Adrenal gland (tissue), 12 donors: ENCODE data around the gene SPNS3. TPM values are rescaled to one million over a fixed set of nuclear protein-coding genes. Genes with fewer than 3 reads are reported as not detected.

ENCODE experiments used
- DNase-seq, 7 donors: peaks; one replicate each; pipeline ENCODE4 v3.0.0-alpha.2; 2019 to 2020
- H3K27ac ChIP-seq, 5 donors: fragments of 200-600 bp; sonication (generic) in 4 of 5; 1 replicate in 3 of 5; 2 replicates in 2 of 5; pipeline versions ENCODE4 v1.5.1 to v1.8.0; 2016 to 2020; ENCODE audit warnings: mild to moderate bottlenecking in 1 of 5
- H3K27me3 ChIP-seq: fragments of 200-600 bp; 2 replicates; pipeline ENCODE4 v1.8.0; 2021
- H3K36me3 ChIP-seq, 2 donors: fragments of 200-600 bp; replicated peaks in 1 of 2; 1 replicate in 1 of 2; 2 replicates in 1 of 2; pipeline versions ENCODE4 v1.5.1 to v1.8.0; 2018 to 2022
- H3K4me1 ChIP-seq, 2 donors: fragments of 200-600 bp; replicated peaks in 1 of 2; 1 replicate in 1 of 2; 2 replicates in 1 of 2; pipeline versions ENCODE4 v1.5.1 to v1.8.0; 2018 to 2021
- H3K4me3 ChIP-seq, 4 donors: fragments of 200-600 bp; sonication (generic) in 3 of 4; one replicate each; pipeline ENCODE4 v1.5.1; 2016 to 2018
- H3K9me3 ChIP-seq, 3 donors: fragments of 200-600 bp; sonication (generic) in 1 of 3; replicated peaks in 1 of 3; 1 replicate in 2 of 3; 2 replicates in 1 of 3; pipeline versions ENCODE4 v1.5.1 to v1.8.0; 2016 to 2021
- POLR2A ChIP-seq, 2 donors: fragments of 450-650 bp; IDR thresholded peaks; one replicate each; pipeline ENCODE4 v1.6.1; 2017; ENCODE audit warnings: antibody characterized with exemption in 2 of 2, mild to moderate bottlenecking in 2 of 2, moderate library complexity in 1 of 2
- WGBS, 4 donors: extraction: QIAGEN DNeasy Blood & Tissue Kit in 2 of 4; methylation state at CpG; one replicate each; pipeline versions ENCODE4 v1.1.5 to v1.1.7; 2013 to 2017; 5-methylcytosine and 5-hydroxymethylcytosine counted together
- intact Hi-C, 2 donors: fragments of 100-400 bp; cut with DNase I; formaldehyde crosslinking; loops; one replicate each; pipeline versions ENCODE4 v1.14.1 to v1.15.0; 2022 to 2023
- polyA plus RNA-seq, 3 donors: library from polyadenylated mRNA; stranded (reverse); fragments of 200-250 nt in 2 of 3; fragments of 350-450 nt in 1 of 3; fragmentation: Illumina TruSeq in 1 of 3; extraction: RNeasy Lipid Tissue Mini Kit (QIAGEN cat#74804) in 1 of 3; gene quantifications; one replicate each; pipeline ENCODE4 v1.2.3, GENCODE V29; 2013 to 2014
- total RNA-seq, 9 donors: library from RNA; depleted of rRNA in 4 of 9; stranded (reverse); fragments of >200 nt in 4 of 9; fragments of 120-200 nt in 1 of 9; fragmentation: NEBNext Ultra II Directional in 1 of 9; extraction: Animal tissue kit (Norgen Biotek cat#: 25700) in 1 of 9; gene quantifications; one replicate each; pipeline versions ENCODE4 v1.1.0 to v1.2.4, GENCODE V29; 2013 to 2023
- TF ChIP-seq, protein P1 (sequence below), 6 experiments: fragments of 450-650 bp in 4 of 6; fragments of 200-600 bp in 2 of 6; sonication (generic) in 1 of 6; IDR thresholded peaks; 1 replicate in 5 of 6; 2 replicates in 1 of 6; pipeline versions ENCODE4 v1.5.1 to v1.8.0; 2016 to 2021; ENCODE audit warnings: antibody characterized with exemption in 6 of 6, mild to moderate bottlenecking in 2 of 6, moderate library complexity in 1 of 6
- donor health status: healthy with polysubstance abuse.
- donor health status: Bipolar disorder and iron deficiency.
- donor health status: DM: yes; HTN: yes; CAD: no.
- donor health status: DM: no; HTN: no; CAD: no.
- donor health status: DM: no; HTN: no; CAD: no.
- donor health status: DM: yes; HTN: yes; CAD: no.

SPNS3 gene
- total and polyA plus RNA-seq, 12 donors = 0.33 to 10.5 (median 4.3) TPM

DNA sequence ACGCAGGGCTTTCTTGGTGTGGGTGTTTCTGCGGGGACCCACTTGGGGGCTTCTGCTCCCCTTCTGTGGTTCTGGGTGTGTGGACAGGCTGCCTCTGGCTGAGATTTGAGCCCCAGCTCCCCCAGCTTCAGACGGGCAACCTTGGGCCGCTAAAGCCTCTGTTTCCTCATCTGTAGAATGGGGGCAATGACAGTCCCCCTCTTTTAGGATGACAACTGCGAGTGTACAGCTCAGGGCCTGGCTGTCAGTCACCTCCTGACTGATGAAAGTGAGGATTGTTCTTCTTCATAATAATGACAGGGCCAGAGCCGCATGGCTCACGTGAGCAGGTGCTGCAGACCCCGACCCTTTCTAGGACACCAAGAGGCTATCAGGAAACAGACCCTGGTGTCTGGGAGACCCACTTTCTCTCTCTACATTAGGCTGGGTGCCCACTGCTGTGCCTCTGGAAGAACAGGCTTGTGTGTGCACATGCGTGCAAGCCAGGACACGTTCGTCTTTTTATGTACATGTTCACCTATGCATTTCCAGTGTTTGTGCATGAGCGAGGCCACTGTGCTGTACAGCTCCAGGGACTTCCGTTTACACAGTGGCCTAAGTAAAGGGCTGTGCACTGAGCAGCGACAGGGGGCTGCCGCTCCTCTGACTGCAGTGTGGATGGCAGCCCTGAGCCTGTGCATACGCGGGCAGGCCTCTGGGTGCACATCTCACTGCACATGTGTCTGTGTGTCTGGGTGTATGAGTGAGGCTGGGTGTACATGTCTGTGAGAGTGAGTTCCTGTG lies 4.6 kb downstream of the SPNS3 start:
- no peak for DNase-seq
- intact Hi-C loops = no loop called here
- Histone ChIP-seq H3K4me1 (peaks cover 0 to 8% of the 10 kb centered on the region in 2 donors), H3K9me3 (no peaks in the 10 kb centered on the region), H3K4me3 (no peak overlapping the region), H3K27me3 (no peaks in the 10 kb centered on the region), H3K36me3 (no peaks in the 10 kb centered on the region), H3K27ac (no peak overlapping the region)
- 91 to 95% (median 92%) methylated on average over 8 to 17 of the region's 17 CpGs for WGBS, 4 donors
- no peak for TF ChIP-seq POLR2A (IDR thresholded peaks at IDR 0.05)
- TF ChIP-seq, protein P1, sequence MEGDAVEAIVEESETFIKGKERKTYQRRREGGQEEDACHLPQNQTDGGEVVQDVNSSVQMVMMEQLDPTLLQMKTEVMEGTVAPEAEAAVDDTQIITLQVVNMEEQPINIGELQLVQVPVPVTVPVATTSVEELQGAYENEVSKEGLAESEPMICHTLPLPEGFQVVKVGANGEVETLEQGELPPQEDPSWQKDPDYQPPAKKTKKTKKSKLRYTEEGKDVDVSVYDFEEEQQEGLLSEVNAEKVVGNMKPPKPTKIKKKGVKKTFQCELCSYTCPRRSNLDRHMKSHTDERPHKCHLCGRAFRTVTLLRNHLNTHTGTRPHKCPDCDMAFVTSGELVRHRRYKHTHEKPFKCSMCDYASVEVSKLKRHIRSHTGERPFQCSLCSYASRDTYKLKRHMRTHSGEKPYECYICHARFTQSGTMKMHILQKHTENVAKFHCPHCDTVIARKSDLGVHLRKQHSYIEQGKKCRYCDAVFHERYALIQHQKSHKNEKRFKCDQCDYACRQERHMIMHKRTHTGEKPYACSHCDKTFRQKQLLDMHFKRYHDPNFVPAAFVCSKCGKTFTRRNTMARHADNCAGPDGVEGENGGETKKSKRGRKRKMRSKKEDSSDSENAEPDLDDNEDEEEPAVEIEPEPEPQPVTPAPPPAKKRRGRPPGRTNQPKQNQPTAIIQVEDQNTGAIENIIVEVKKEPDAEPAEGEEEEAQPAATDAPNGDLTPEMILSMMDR (IDR thresholded peaks at IDR 0.05) = no peak

DNA sequence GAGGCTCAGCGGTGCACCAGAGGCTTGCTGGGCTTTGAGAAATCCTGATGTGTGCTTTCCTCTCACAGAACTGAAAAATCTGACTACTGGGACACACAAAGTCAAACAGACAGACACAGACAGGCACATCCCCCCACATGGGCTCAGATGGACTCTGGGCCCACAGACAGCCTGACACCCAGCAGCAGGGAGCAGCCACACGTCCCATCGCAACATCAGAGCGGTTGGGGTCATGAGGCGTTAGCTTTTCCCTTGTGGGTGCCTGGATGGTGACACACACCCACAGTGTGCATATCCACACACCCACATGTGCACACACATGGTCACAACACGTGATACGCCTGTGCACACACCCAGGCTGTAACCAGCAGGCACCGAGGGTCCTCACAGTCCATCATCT lies 6.3 kb downstream of the SPNS3 start:
- H3K4me3 ChIP-seq = no peak overlapping the region
- DNase-seq = no peak
- intact Hi-C loops = no loop called here
- H3K9me3 ChIP-seq = no peaks in the 10 kb centered on the region
- H3K36me3 ChIP-seq = no peaks in the 10 kb centered on the region
- H3K4me1 ChIP-seq = peaks cover 3 to 16% of the 10 kb centered on the region in 2 donors
- no peak for TF ChIP-seq POLR2A (IDR thresholded peaks at IDR 0.05)
- TF ChIP-seq, protein P1 (IDR thresholded peaks at IDR 0.05) = no peak
- 81 to 86% (median 84%) methylated on average over 4 to 8 of the region's 8 CpGs for WGBS, 4 donors
- H3K27ac ChIP-seq = no peak overlapping the region
- H3K27me3 ChIP-seq = no peaks in the 10 kb centered on the region

DNA sequence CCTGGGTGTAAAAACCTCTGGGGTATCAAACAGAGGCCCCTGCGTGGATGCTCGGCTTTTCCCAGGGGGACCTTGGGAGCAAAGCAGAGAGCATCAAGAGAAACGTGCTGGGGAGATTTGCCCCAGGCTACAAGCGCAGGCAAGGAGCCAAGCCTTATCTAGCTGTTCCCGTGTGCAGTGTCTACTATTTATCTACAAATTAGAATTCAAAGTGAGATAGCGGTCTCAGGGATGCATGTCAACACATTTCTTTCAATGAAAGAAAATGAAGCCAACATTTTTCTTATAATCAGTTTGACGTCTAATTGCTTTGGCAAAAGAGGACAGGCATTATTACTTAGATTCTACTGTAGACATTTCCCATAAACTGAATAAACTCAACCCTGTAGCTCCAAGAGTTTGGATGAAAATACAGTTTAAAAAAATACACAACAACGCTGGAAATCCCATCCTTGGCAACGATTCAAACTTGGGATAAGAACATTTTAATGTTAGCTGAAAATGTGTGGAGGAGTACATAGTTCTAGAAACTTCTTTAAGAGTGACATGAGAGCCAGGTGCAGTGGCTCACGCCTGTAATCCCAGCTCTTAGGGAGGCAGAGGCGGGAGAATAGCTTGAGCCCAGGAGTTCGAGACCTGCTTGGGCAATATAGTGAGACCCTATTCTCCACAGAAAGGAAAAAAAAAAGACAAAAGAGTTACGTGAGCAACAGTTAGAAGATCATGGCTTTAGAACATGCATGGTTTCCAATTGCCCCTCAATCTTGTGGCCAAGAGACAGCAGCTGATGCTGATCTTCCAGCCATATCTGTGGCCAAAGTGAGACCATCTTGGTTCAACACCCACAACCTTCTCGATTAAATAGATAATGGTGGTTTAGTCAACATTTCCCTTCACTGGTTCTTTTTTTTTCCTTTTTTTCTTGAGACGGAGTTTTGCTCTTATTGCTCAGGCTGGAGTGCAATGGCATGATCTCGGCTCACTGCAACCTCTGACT lies 7.2 kb downstream of the SPNS3 start:
- 44 to 50% (median 47%) methylated on average over 16 of the region's 16 CpGs for WGBS, 4 donors
- TF ChIP-seq, protein P1 (IDR thresholded peaks at IDR 0.05) = no peak
- no peak for TF ChIP-seq POLR2A (IDR thresholded peaks at IDR 0.05)
- Histone ChIP-seq H3K4me3 (no peak overlapping the region), H3K27ac (no peak overlapping the region), H3K4me1 (peaks cover 6 to 17% of the 10 kb centered on the region in 2 donors), H3K9me3 (no peaks in the 10 kb centered on the region), H3K27me3 (no peaks in the 10 kb centered on the region), H3K36me3 (no peaks in the 10 kb centered on the region)
- DNase-seq = peak in 4 of 7 donors; percentile 27 to 60 (median 36)
- intact Hi-C loops = no loop called here

DNA sequence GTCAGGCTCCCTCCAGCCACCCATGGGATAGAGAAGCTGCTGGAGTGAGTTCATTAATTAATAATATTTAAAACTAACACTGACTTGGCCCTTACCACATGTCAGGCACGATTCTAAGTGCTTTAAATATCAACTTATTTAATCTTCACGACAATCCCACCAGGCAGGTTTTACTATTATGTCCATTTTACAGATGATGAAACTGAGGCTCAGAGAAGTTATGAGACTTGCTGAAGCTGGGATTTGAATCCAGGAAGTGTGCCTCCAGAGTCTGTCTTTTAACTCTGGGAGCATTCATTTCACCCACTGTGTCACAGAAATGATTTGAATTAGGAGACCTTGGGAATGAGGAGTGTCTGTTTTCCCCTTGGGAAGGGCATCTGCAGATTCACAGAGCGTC lies 8.8 kb downstream of the SPNS3 start:
- Histone ChIP-seq H3K36me3 (no peaks in the 10 kb centered on the region), H3K27me3 (no peaks in the 10 kb centered on the region), H3K27ac (no peak overlapping the region), H3K9me3 (no peaks in the 10 kb centered on the region), H3K4me3 (no peak overlapping the region), H3K4me1 (peaks cover 6 to 17% of the 10 kb centered on the region in 2 donors)
- intact Hi-C loops = no loop called here
- no peak for DNase-seq
- 70 to 81% (median 71%) methylated on average over 3 of the region's 3 CpGs for WGBS, 4 donors
- TF ChIP-seq, protein P1 (IDR thresholded peaks at IDR 0.05) = no peak
- no peak for TF ChIP-seq POLR2A (IDR thresholded peaks at IDR 0.05)
